Testis (tissue), 2 donors: ENCODE data around the gene PDZD7.

ENCODE experiments used
- CTCF ChIP-seq, 3 experiments: fragments of 450-650 bp in 2 of 3; fragments of 200-600 bp in 1 of 3; sonication (generic) in 1 of 3; IDR thresholded peaks; one replicate each; pipeline ENCODE4 v1.5.1; 2016 to 2019; ENCODE audit warnings: antibody characterized with exemption in 3 of 3, mild to moderate bottlenecking in 2 of 3, moderate library complexity in 1 of 3
- POLR2A ChIP-seq: fragments of 450-650 bp; IDR thresholded peaks from one replicate; pipeline ENCODE4 v1.6.1; 2017; ENCODE audit warnings: antibody characterized with exemption, mild to moderate bottlenecking, moderate library complexity

GRCh38 chr10:101054876-101055275, 23.9 kb upstream of the PDZD7 start:
- no peak for TF ChIP-seq CTCF (IDR thresholded peaks at IDR 0.05)
- no peak for TF ChIP-seq POLR2A
